GM10847 (cell line): Measurements from ENCODE around the gene MAD1L1.

Source experiments
- POLR2A ChIP-seq: IDR thresholded peaks from 2 replicates; pipeline ENCODE4 v1.6.1; 2011; ENCODE audit not compliant: insufficient read length; ENCODE audit errors: extremely low read depth

Gene MAD1L1

DNA sequence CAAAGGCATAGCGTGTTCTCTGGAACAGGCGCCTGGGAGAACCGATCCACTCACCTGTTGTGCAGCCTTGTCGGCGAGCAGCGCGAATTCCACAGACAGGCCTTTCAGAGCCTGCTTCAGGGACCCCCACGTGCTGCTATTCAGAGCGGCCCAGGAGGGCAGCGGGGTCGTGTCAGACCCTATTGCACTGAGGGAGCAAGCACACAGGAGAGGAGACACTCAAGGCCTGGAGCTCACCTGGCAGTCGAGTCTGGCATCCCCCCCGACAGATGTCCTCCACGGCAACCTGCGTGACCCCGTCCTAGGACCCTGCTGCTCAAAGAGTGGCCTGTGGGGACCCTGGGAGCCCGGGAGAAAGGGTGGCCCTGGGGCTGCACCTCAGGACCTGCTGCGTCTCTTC is 30.4 kb upstream of the MAD1L1 start:
- TF ChIP-seq POLR2A, result no peak

DNA sequence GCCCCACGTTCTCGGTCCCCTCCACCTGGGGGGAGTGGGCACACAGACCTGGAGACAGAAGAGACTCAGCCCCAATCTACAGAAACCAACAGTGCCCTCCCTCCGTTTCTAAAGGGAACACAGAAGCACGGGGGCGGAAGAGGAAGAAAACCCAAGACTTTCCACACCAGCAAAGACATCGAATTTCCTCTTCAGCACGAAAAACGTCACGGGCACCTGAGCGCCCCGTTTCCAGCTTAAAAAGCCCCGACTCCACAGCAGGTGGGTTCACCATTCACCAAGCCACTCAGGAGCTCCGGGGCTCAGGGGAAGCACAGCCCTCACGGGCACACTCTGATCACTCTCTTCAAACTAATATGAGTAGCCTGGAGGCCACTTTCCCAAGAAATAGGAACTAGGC is 28.9 kb upstream of the MAD1L1 start:
- no peak for TF ChIP-seq POLR2A

DNA sequence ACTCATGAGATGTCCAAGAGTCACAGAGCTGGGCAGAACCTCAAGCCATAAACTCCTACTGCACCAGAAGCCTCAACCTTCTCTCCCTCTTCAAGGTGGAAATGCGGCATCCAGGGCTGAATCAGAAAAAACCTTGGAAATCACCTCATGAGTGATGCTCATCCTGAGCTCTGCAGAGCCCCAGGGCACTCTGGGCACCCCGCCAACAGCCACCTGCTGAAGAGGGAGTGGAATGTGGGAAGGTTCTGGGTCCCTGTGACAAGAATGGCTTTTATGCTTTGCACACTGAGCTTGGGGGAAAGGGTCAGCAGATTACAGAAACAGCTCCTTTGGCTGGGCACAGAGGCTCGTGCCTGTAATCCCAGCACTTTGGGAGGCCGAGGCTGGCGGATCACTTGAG is 28.1 kb upstream of the MAD1L1 start:
- TF ChIP-seq POLR2A, result no peak

DNA sequence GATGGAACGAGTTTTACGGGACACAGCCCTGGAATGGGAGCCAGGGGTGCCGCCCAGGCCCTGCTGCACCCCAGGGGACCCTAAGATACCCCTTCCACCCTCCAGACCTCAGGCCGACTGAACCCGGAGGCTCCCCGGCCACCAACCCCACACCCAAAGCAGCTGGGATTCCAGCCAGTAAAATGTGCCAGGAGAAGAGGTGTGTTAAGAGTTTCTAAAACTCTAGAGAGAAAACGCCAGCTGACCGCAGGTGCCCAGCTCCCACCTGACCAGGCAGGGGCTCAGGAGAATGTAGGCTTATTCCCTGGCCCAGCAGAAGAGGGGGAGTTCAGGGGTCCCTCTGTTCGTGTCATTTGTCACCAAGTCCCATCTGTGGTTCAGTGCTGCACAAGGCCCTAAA is 26.7 kb upstream of the MAD1L1 start:
- no peak for TF ChIP-seq POLR2A

DNA sequence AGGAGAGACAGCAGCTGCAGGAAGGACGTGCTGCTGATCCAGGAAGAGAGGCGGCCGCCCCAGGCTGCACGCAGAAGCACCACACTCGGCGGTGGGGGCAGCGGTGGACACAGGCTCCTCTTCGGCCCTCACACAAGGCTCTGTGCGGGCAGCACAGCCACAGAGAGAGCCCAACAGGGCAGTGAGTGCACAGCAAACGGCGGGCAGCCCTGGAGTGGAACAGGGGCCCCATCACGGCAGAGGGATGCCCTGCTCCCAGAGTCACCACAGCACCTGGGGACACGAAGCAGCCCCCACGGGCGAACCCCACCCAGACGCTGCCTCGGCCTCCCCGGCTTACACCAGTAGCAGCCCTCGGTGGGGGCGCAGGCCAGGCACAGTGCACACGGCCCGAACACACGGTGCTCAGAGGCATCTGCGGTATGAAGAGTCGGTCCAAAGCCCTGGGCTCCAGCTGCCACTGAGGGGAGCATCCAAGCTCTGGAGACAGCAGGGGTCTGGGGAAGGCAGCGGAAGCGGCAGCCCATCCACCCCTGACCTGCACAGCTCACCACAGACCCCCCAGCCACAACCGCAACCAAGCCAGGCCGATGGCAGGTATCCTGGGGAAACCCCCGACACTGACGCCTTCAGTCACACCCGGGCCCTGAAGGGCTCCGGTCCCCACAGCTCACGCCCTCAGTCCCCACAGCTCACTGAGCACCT is 26.1 kb upstream of the MAD1L1 start:
- no peak for TF ChIP-seq POLR2A

DNA sequence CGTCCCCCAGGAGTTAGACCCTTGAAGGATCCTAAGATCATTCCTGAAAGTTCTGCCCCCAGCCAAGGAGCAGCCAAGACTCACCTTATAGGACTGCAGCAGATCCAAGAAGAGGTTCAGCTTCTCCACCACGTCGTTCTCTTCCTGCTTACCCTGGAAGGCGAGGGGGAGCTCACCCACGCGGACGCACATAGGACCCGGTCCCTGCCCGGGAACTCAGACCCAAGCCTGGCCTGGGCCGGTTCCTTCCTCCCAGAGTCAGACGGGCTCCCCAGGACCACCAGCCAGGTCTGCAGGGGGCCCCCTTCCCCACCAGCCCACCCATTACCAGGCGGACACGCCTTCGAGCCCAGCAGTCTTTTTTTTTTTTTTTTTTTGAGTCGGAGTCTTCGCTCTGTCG is 24.9 kb upstream of the MAD1L1 start:
- no peak for TF ChIP-seq POLR2A

DNA sequence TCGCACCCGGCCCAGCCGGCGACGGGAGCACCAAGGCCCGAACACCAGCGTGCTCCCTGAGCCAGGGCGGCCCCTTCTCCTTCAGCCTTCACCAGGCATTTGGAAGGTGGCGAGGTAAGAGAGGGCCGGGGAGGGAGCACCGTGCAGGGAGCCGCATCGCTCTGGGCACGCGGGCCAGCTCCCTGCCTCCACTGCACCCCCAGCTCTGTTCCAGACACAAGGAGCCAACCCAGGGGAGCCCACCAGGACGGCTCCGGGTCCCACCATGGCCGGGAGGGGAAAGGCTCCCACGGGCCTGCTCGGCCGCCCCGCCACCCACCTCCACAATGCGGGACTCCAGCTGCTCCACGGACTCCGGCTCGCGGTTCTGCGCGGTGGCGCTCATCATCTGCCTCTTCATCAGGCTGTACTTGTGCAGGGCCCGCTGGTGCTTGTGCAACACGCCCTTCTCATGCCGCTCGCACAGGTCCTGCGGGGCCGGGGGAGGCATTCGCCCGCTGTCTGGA is 24.4 kb upstream of the MAD1L1 start:
- TF ChIP-seq POLR2A, result no peak

DNA sequence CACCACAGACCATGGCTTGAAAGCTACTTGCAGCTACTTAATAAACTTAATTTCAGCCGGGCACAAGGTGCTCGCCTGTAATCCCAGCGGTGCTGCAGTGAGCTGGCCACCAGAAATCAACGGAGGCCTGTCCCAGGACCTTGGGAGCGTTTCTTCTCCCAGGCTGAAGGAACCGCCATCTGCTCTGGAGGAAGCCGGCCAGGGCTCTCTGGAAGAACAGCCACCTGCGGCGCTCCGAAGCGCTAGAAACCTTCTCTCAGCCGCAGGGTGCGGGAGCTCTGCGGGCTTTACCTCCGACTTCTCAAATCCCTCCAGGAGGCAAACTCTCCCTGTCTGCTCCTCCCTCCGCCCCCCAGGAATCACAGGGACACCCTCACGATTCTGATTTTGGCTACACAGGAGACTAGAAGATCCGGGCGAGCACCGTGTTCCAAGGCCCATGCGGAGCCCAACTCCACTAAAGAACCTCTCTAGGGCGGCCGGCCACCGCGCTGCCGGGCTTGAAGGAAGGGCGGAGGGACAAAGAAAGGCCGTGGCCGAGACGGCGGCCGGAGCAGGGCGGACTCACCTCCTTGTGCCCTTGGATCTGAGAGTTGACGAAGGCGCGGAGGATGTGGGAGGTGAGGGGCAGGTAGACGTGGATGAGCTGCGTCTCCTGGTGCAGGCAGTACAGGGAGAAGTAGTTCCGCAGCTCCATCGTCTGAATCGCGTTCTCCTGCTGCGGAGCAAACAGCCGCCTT is 23.7 kb upstream of the MAD1L1 start:
- no peak for TF ChIP-seq POLR2A

DNA sequence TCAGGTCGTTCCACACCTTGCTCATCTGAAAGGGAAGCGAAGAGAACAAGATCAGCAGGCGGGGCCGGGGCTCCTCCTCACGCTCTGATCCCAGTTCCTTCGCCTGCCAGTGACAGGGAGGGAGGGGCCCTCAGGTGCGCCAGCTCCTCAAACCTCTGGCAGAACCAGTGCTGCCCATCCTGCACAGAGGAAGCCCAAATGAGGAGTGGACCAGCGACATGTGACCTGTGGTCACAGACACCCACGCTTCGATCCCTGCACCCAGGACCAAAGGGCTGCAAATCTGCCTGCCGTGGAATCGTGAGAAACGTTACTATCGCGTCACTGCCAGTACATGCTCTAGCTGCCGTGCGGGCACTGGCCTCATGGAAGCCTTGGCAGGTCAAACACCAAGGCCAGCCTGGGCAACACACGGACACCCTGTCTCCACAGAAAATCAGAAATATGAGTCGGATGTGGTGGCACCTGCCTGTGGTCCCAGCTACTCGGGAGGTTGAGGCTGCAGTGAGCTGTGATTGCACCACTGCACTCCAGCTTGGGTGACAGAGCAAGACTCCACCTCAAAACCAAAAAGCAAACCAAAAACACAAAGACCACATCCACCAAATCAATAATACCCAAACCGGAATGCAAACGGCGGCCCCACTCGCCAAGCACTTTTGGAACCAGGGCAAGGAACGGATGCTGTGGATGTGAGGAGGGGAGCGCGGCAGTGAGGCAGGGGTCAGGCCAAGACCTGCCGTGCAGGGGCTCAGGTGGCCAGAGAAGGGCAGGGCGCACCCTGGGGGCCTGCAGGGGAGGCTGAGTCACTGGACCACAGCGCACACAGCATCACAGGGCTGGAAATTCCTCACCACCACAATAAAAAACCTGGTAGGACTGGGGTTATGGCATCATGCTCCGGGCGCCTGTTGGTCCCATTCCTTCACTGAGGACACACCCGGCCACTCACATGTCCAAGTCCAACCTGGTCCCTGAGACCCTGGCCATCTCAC is 22.7 kb upstream of the MAD1L1 start:
- no peak for TF ChIP-seq POLR2A

DNA sequence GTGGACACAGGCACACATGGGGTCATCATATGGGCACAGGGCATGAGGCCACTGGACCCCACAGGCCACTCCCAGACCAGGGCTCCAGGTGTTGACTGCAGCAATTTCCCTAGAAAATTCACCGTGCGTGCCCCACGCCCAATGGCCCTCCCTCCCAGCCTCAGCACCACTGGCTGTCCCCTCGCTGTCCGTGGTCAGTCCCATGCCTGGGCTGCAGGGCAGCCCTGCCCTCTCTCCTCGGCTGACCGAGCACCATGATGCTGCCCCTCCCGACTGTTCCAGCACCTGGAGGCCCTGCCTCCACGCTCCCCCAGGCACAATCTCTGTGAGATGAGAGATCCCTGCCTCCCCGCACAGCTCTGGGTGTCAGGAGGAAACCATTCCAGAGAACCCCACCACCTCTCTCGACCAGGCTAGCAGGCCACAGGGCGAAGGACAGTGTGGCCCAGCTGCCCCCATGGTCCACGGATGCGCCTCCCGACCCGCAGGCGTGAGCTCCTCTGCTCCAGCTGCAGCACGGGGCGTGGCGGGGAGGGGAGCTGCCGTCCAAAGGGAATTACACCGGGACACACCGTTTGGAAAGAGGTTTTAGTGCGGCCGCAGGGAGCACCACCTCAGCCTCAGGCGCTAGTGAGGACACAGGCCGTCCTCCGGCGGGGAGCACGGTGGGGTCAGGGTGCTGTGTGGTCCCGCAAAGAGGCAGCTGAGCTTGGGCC is 21.8 kb upstream of the MAD1L1 start:
- no peak for TF ChIP-seq POLR2A

DNA sequence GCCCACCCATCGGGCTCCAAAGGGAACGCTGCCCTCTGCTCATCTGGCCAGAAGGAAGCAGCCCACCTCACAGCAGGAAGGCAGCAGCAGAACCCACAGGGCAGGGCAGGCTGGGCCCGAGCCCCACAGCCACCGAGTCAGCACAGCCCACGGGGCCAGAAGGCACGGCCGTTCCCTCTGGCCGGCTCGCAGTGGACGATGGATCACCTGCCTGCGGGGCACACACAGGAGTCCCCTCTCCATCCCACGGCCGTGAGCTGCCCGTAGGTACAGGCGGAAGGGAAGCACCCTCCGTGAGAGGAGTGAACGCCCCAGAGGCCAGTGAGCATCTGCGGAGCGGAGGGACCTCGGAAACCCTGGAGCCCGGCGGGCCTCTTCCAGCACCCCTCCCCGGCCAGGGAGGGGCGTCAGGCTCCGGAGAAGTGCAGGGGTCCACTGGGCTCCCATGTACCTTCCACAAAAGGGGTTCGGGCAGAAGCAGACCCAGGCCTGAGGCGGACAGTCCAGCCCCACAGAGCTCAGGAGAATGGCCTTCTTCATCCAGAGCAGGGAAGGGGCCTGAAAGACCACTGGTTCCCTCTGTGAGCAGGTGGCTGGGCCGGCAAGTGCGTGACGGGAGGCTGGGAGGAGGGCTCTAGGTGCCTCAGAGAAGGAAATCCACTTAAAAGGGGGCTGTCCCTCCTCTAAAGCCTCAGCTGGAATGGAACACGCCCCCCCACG is 20.9 kb upstream of the MAD1L1 start:
- TF ChIP-seq POLR2A, result no peak

DNA sequence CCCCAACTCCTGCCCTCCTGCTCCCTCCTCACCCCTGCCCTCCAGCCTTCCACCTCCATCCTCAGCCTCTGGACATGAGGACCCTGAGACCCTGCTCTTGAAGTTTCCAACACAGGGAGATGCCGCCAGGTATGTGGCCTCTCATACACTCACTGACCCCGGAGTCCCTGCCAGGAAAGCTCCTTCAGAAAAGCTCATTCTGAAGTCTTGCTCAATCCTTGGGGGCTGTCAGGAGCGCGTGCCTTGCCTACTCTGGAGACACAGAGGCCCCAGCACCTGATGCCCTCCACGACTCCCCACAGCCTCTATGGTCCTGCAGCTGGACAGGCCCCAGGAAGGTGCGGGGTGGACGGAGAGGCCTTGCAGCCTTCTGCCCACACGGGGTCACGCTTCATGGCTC is 20.3 kb upstream of the MAD1L1 start:
- TF ChIP-seq POLR2A, result no peak

DNA sequence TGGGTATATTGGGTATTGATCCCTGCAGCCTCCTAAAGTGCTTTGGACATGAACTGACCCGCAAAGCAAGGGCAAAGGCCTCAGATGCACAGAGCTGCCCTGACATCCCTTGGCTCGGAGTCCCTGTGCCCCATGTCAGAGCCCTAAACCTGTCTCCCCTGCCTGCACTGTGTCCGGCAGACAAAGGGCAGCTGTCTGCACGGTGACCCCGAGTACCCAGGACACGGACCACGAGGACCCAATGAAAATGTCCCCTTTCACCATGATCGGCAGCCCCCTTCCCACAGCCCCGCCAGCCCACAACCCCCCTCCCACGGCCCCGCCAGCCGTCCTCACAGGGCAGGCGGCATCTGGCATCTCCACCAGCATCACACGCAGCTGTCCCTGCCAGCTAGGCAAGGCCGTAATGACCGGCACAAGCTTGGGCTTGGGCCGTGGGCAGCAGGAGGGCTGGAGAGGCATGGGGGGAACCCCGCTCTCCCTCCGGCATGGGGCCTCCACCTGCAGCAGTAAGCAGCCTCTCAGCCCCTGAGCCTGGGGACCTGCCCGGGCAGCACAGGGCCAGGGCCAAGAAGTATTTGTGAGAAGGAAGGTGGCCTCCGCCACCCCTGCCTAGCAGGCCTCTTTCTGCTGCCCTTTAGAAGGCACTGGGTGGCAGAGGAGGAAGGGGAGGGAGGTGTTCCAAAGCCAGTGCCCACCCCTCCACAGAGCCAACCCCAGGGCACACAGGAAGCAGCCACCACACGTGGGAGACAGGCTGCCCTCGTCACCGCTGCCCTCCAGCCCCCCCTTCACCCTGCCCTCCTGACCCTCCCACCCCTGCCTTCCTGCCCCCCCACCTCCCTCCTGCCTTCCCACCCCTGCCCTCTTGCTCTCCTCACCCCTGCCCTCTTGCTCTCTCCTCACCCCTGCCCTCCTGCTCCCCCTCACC is 19.4 kb upstream of the MAD1L1 start:
- TF ChIP-seq POLR2A, result no peak
